Measurements from ENCODE around the gene RBM26. TPM values are rescaled to one million over a fixed set of nuclear protein-coding genes. Genes with fewer than 3 reads are reported as not detected.
A peak's percentile ranks its signal among the peaks of the same experiment; 100 is the strongest.

RBM26 gene
- total and polyA plus RNA-seq, 9 donors: 32.4 to 60.3 (median 48.2) TPM

DNA sequence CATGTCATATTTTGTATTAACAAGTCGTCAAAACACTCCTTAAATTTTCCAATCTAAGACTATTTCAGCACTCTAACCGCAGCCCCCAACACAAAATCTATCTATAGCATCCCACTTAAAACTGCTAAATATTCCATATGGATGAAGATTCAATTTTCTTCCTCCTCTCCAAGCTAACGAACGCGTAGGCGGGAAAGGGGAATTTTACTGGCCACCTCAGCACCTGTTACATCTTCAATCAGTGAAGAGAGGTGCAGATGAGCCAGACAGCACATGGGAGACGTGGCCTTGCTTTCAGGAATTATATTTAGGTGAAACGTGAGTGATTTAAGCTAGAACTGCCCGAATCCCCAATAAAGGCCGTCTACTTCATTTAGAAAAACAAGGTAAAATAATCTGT is 1.1 kb downstream of the RBM26 start:
- WGBS (ENCODE audit: insufficient coverage): 0% methylated on average over 2 of the region's 10 CpGs
- H3K27ac ChIP-seq (ENCODE audit: low read length): peak overlapping the region; percentile 98
- no peaks in the 10 kb centered on the region for H3K27me3 ChIP-seq (ENCODE audit: control insufficient read depth, insufficient read depth, low read length)
- H3K36me3 ChIP-seq (ENCODE audit: control insufficient read depth, insufficient read depth, low read length): peaks cover 5% of the 10 kb centered on the region
- H3K9me3 ChIP-seq (replicated peaks; ENCODE audit: control insufficient read depth, low read depth, low read length): no peaks in the 10 kb centered on the region
- peak overlapping the region; percentile 69 for H3K4me3 ChIP-seq (ENCODE audit: low read length)
- peaks cover 2% of the 10 kb centered on the region for H3K4me1 ChIP-seq (ENCODE audit: control insufficient read depth, insufficient read depth, low read length)
- peak; percentile 35 for DNase-seq

DNA sequence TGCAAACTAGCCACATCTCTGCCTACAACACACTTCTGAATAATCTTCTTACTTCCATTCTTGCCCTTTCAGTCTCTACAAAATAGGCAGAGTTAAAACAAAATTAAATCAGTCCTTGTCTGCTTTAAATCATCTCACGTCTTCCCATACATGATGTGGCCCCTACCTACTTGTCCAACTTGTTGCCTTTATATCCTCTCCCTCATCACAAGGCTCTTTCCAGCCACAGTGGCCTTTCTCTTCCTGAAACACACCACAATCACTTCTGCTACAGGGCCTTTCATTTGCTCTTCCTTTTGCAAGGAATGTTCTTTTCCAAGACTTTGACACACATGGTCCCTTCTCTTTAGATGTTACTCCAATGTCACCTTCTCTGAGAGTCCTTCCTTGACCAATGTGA is 1.7 kb downstream of the RBM26 start:
- Histone ChIP-seq H3K4me3 (ENCODE audit: low read length) (peak overlapping the region; percentile 69), H3K36me3 (ENCODE audit: control insufficient read depth, insufficient read depth, low read length) (peaks cover 5% of the 10 kb centered on the region), H3K4me1 (ENCODE audit: control insufficient read depth, insufficient read depth, low read length) (peaks cover 2% of the 10 kb centered on the region), H3K27me3 (ENCODE audit: control insufficient read depth, insufficient read depth, low read length) (no peaks in the 10 kb centered on the region), H3K27ac (ENCODE audit: low read length) (no peak overlapping the region), H3K9me3 (replicated peaks; ENCODE audit: control insufficient read depth, low read depth, low read length) (no peaks in the 10 kb centered on the region)
- WGBS (ENCODE audit: insufficient coverage): 19% methylated on average over 1 of the region's 1 CpG
- DNase-seq: no peak

DNA sequence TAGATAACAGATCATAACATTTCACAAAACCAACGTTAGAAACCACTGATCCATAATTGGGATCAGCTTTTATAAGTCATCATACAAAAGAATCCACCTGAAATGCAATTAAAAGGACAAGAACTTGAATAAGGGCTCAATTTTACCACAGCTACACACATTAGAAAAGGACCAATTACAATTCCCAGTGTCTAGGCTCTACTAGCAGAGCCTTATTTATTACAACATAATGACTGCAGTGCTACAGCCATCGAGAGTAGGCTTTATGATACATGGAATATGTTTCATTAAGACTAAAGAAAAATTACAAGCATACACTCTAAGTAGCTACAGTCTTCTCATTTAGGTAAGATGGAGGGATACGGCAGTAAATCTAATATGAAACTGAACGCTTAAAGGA is 2.9 kb downstream of the RBM26 start:
- no peak overlapping the region for H3K4me3 ChIP-seq (ENCODE audit: low read length)
- H3K27me3 ChIP-seq (ENCODE audit: control insufficient read depth, insufficient read depth, low read length): no peaks in the 10 kb centered on the region
- no peaks in the 10 kb centered on the region for H3K9me3 ChIP-seq (replicated peaks; ENCODE audit: control insufficient read depth, low read depth, low read length)
- no CpG with 5 or more reads among the region's 4 CpGs for WGBS (ENCODE audit: insufficient coverage)
- H3K4me1 ChIP-seq (ENCODE audit: control insufficient read depth, insufficient read depth, low read length): peaks cover 2% of the 10 kb centered on the region
- peaks cover 5% of the 10 kb centered on the region for H3K36me3 ChIP-seq (ENCODE audit: control insufficient read depth, insufficient read depth, low read length)
- H3K27ac ChIP-seq (ENCODE audit: low read length): no peak overlapping the region
- DNase-seq: no peak

DNA sequence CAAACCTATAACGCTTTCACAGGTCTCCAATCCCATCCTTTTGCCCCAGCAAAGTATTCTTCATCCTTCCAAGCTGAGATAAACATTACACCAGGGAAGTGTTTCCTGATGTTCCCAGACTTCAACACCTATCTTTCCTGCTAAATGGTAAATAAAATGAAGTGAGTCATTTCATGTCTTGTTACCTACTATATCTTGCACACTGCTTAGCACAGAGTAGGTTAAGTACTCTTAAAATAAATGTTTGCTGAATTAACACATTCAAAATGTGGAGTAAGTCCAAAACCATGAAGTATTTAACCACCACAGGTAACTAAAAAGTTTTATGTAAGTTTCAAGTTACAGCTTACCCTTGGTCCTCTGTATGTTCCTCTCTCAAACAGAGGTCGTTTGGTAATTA is 3.4 kb downstream of the RBM26 start:
- H3K36me3 ChIP-seq (ENCODE audit: control insufficient read depth, insufficient read depth, low read length): peaks cover 5% of the 10 kb centered on the region
- H3K27ac ChIP-seq (ENCODE audit: low read length): no peak overlapping the region
- DNase-seq: no peak
- H3K4me3 ChIP-seq (ENCODE audit: low read length): no peak overlapping the region
- no peaks in the 10 kb centered on the region for H3K9me3 ChIP-seq (replicated peaks; ENCODE audit: control insufficient read depth, low read depth, low read length)
- H3K4me1 ChIP-seq (ENCODE audit: control insufficient read depth, insufficient read depth, low read length): peaks cover 2% of the 10 kb centered on the region
- H3K27me3 ChIP-seq (ENCODE audit: control insufficient read depth, insufficient read depth, low read length): no peaks in the 10 kb centered on the region
- WGBS (ENCODE audit: insufficient coverage): 64% methylated on average over 1 of the region's 2 CpGs

DNA sequence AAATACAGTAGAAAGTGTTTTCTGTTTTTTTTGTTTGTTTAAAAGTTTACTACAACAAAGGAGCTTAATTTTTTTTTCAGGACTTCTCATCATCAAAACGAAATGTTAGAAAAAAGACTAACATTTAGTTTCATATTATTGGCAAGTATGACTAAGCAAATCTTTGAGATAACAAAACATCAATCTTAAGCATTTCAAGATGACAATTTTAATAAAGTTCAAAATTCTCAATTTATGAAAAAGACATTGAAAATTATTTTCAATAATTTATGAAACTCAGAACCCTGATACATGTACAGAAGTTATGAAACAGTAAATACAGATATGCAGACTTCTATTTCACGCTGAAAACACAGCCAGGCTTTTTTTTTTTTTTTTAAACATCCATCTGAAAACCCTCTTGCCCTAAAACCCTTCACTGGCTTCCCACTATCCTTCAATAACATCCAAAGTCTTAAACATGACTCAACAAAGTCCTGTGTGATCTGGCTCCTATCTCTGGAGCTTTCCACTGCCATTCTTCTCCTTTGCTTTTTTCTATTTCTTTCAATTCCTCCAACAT is 3.9 kb downstream of the RBM26 start:
- peaks cover 5% of the 10 kb centered on the region for H3K36me3 ChIP-seq (ENCODE audit: control insufficient read depth, insufficient read depth, low read length)
- no peak for DNase-seq
- no peak overlapping the region for H3K4me3 ChIP-seq (ENCODE audit: low read length)
- peaks cover 2% of the 10 kb centered on the region for H3K4me1 ChIP-seq (ENCODE audit: control insufficient read depth, insufficient read depth, low read length)
- H3K9me3 ChIP-seq (replicated peaks; ENCODE audit: control insufficient read depth, low read depth, low read length): no peaks in the 10 kb centered on the region
- 100% methylated on average over 1 of the region's 2 CpGs for WGBS (ENCODE audit: insufficient coverage)
- no peaks in the 10 kb centered on the region for H3K27me3 ChIP-seq (ENCODE audit: control insufficient read depth, insufficient read depth, low read length)
- H3K27ac ChIP-seq (ENCODE audit: low read length): no peak overlapping the region

DNA sequence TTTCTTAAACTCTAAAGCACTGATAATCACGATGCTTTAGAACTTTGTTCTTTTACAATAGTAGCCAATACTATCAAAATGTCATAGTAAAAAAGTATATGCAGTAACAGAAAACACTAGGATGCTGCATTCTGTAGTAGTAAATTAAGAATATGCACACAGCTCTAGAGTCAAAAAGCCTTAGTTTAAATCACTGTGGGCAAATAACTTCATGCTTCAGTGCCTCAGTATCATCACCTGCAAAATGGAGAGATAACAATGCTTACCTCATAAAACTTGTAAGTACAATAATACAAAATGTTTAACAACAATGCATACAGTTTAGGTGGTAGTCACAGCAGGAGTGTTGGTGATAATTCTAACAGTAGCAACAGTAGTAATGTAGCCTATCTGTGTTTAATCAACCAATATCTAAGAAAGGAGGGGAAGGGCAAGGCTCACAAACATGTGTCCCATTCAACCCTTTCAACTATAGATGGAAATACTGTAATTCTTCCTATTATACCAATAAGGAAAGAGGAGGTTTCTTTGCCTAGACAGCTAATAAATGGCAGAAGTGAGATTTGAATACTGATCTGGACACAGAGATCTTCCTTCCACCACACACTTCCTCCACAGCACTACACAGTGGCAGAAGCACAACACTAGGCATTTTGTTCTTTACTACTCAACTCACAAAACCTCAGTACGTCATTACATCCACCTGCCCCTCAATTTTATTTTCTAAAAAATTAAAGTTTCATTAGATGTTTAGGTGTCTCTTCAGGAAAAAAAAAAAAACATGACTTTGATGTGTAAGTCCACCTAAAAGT is 4.6 kb downstream of the RBM26 start:
- no CpG with 5 or more reads among the region's 2 CpGs for WGBS (ENCODE audit: insufficient coverage)
- DNase-seq: no peak
- no peak overlapping the region for H3K27ac ChIP-seq (ENCODE audit: low read length)
- peaks cover 2% of the 10 kb centered on the region for H3K4me1 ChIP-seq (ENCODE audit: control insufficient read depth, insufficient read depth, low read length)
- peaks cover 9% of the 10 kb centered on the region for H3K36me3 ChIP-seq (ENCODE audit: control insufficient read depth, insufficient read depth, low read length)
- H3K9me3 ChIP-seq (replicated peaks; ENCODE audit: control insufficient read depth, low read depth, low read length): peaks cover 3% of the 10 kb centered on the region
- no peaks in the 10 kb centered on the region for H3K27me3 ChIP-seq (ENCODE audit: control insufficient read depth, insufficient read depth, low read length)
- H3K4me3 ChIP-seq (ENCODE audit: low read length): no peak overlapping the region

DNA sequence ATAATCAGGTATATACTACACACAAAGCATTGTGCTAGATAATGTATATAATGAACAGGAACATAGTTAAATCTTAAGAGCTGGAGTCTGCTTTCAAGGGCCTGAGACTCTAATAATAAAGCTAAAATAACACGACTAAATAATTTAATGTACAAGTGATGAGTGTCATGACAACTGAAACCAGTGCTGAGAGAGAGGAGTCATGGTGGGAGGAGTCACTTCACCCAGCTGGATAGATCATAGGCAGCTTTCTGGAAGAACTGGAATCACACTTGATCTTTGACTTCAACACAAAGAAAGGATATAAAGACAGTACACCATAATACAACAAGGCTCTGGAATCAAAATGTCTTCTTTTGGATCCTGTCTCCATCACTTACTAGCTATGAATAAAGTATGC is 7.1 kb downstream of the RBM26 start:
- no peak overlapping the region for H3K27ac ChIP-seq (ENCODE audit: low read length)

DNA sequence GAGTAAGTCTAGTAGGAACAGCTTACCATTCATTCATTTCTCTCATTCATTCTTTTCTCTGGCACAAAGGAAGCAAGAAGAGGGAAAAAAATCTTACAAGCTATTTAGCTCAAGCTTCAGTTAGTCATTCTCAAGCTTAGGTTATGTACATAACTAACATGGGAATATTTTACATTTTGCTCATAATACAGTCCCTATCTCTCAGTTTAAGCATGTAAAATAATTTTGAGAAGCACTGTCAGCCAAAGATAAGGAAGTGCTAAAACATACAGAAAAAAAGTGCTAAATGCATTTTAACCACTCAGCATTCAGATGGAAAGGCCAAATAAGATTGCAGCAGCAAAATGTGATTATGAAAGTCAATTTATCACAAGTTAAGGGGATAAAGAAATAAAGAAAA is 7.9 kb downstream of the RBM26 start:
- H3K4me1 ChIP-seq (ENCODE audit: control insufficient read depth, insufficient read depth, low read length): no peaks in the 10 kb centered on the region
- H3K9me3 ChIP-seq (replicated peaks; ENCODE audit: control insufficient read depth, low read depth, low read length): peaks cover 13% of the 10 kb centered on the region
- DNase-seq: no peak
- no peak overlapping the region for H3K4me3 ChIP-seq (ENCODE audit: low read length)
- no peaks in the 10 kb centered on the region for H3K27me3 ChIP-seq (ENCODE audit: control insufficient read depth, insufficient read depth, low read length)
- peaks cover 14% of the 10 kb centered on the region for H3K36me3 ChIP-seq (ENCODE audit: control insufficient read depth, insufficient read depth, low read length)
- H3K27ac ChIP-seq (ENCODE audit: low read length): no peak overlapping the region

More for the DNA sequence above, 7.1 kb downstream of the RBM26 start:
- Histone ChIP-seq H3K9me3 (replicated peaks; ENCODE audit: control insufficient read depth, low read depth, low read length) (peaks cover 13% of the 10 kb centered on the region), H3K27me3 (ENCODE audit: control insufficient read depth, insufficient read depth, low read length) (no peaks in the 10 kb centered on the region), H3K36me3 (ENCODE audit: control insufficient read depth, insufficient read depth, low read length) (peaks cover 14% of the 10 kb centered on the region), H3K4me1 (ENCODE audit: control insufficient read depth, insufficient read depth, low read length) (peaks cover 2% of the 10 kb centered on the region), H3K4me3 (ENCODE audit: low read length) (no peak overlapping the region)
- DNase-seq: no peak
- no CpG with 5 or more reads among the region's 1 CpG for WGBS (ENCODE audit: insufficient coverage)

DNA sequence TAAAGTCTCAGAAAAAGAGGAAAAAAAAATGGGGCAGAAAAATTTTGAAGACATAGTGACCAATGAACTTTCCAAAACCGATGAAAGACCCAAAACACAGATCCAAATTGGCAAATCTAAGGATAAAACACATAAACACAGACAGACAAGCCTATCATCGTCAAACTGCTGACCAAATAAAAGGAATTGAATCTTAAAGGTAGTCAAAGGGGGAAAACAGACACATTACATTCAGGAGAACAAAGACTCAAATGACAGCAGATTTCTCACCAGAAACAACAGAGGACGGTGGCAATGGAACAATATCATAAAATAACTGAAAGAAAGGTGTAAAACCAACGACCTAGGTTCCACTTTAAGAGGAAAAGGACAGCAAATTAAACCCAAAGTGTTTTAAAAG is 10.2 kb downstream of the RBM26 start:
- Histone ChIP-seq H3K4me1 (ENCODE audit: control insufficient read depth, insufficient read depth, low read length) (no peaks in the 10 kb centered on the region), H3K27me3 (ENCODE audit: control insufficient read depth, insufficient read depth, low read length) (no peaks in the 10 kb centered on the region), H3K9me3 (replicated peaks; ENCODE audit: control insufficient read depth, low read depth, low read length) (peaks cover 13% of the 10 kb centered on the region), H3K36me3 (ENCODE audit: control insufficient read depth, insufficient read depth, low read length) (peaks cover 12% of the 10 kb centered on the region), H3K27ac (ENCODE audit: low read length) (no peak overlapping the region), H3K4me3 (ENCODE audit: low read length) (no peak overlapping the region)
- DNase-seq: no peak
- no CpG with 5 or more reads among the region's 4 CpGs for WGBS (ENCODE audit: insufficient coverage)

DNA sequence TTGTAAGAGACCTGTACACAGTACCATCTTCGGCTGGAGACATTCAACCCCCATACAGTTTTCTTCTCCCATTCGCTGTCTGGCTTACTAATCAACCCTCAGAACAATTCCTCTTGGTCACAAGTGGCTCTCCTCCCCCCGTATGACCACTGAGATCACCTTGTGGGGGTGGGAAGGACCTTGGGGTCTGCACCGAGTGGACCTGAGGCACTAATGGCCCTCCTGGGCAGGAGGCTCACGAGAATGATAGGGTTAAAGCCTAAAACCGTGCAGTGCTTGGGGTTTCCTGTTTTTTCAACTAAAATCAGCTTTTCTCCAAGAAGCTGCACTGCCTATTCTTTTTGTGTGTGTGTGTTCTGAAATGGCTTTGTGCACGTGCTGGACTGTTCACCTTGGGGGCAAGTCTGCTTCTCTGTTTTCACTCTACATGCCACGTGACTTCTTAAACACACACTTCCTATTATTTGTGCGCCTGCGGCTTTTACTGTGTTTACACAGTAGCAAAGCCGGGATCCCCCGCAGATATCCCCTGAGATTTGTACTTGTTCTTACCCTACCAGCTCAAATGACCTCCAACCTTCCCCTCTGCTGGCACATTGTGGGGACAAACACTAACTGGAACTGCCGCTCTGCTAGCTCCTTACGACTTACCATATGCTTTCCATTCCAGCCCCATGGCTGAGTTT is 12.3 kb downstream of the RBM26 start:
- Histone ChIP-seq H3K27me3 (ENCODE audit: control insufficient read depth, insufficient read depth, low read length) (no peaks in the 10 kb centered on the region), H3K4me1 (ENCODE audit: control insufficient read depth, insufficient read depth, low read length) (no peaks in the 10 kb centered on the region), H3K36me3 (ENCODE audit: control insufficient read depth, insufficient read depth, low read length) (peaks cover 9% of the 10 kb centered on the region), H3K27ac (ENCODE audit: low read length) (no peak overlapping the region), H3K4me3 (ENCODE audit: low read length) (no peak overlapping the region), H3K9me3 (replicated peaks; ENCODE audit: control insufficient read depth, low read depth, low read length) (peaks cover 13% of the 10 kb centered on the region)
- WGBS (ENCODE audit: insufficient coverage): 62% methylated on average over 9 of the region's 14 CpGs
- peak; percentile 37 for DNase-seq
